K562 (cell line): ENCODE data around the gene KATNAL1. TPM values are rescaled to one million over a fixed set of nuclear protein-coding genes. Genes with fewer than 3 reads are reported as not detected.
A peak's percentile ranks its signal among the peaks of the same experiment; 100 is the strongest.

Source experiments
- FOXA1 ChIP-seq: fragments of 450-650 bp; IDR thresholded peaks from 2 replicates; pipeline ENCODE4 v1.6.1; 2016; ENCODE audit warnings: mild to moderate bottlenecking, borderline replicate concordance
- HDAC3 ChIP-seq: fragments of 450-650 bp; IDR thresholded peaks from 2 replicates; pipeline ENCODE4 v1.6.1; 2018; ENCODE audit warnings: borderline replicate concordance, mild to moderate bottlenecking, moderate library complexity; ENCODE audit not compliant: partially characterized antibody
- HEY1 ChIP-seq: fragments of 250-450 bp; sonication (Bioruptor Pico); IDR thresholded peaks from 2 replicates; pipeline ENCODE4 v1.5.0; 2020; ENCODE audit warnings: mild to moderate bottlenecking, moderate library complexity, borderline replicate concordance
- HNRNPUL1 ChIP-seq: fragments of 200-400 bp; formaldehyde crosslinking; IDR thresholded peaks from 2 replicates; pipeline ENCODE4 v1.6.1; 2017; ENCODE audit warnings: low read length
- IRF2 ChIP-seq: sonication (generic); formaldehyde crosslinking; IDR thresholded peaks from 2 replicates; pipeline ENCODE4 v1.8.1; 2022; ENCODE audit warnings: mild to moderate bottlenecking, missing genetic modification reagents
- MLX ChIP-seq, 2 experiments: fragments of 450-650 bp in 1 of 2; sonication (generic) in 1 of 2; formaldehyde crosslinking; conservative IDR thresholded peaks; 2 replicates each; pipeline versions ENCODE4 v1.4.0 to v1.8.1; 2020 to 2022; ENCODE audit warnings: mild to moderate bottlenecking in 1 of 2, missing genetic modification reagents in 1 of 2
- NCOA1 ChIP-seq: fragments of 450-650 bp; IDR thresholded peaks from 2 replicates; pipeline ENCODE4 v1.6.1; 2016; ENCODE audit warnings: low read depth
- NFATC3 ChIP-seq: fragments of 450-650 bp; IDR thresholded peaks from 2 replicates; pipeline ENCODE4 v1.6.1; 2017; ENCODE audit warnings: mild to moderate bottlenecking
- PHTF2 ChIP-seq: fragments of 250-450 bp; sonication (Bioruptor Pico); IDR thresholded peaks from 2 replicates; pipeline ENCODE4 v1.5.0; 2021; ENCODE audit warnings: mild to moderate bottlenecking
- POLR2H ChIP-seq: IDR thresholded peaks from 2 replicates; pipeline ENCODE4 v1.6.1; 2016; ENCODE audit warnings: missing genetic modification characterization, low read depth, mild to moderate bottlenecking, control low read depth, missing compliant biosample characterization, moderate library complexity
- PRPF4 ChIP-seq: fragments of 200-400 bp; formaldehyde crosslinking; IDR thresholded peaks from one replicate; pipeline ENCODE4 v1.6.1; 2017; ENCODE audit warnings: low read length, low read depth, mild to moderate bottlenecking; ENCODE audit not compliant: insufficient read depth, poor library complexity, severe bottlenecking
- SAP30 ChIP-seq: fragments of 200-600 bp; sonication (generic); IDR thresholded peaks from 2 replicates; pipeline ENCODE4 v1.6.1; 2012; ENCODE audit warnings: borderline replicate concordance, low read depth, mild to moderate bottlenecking, moderate library complexity, low read length, control low read depth, inconsistent platforms; ENCODE audit not compliant: insufficient read depth, poor library complexity, severe bottlenecking
- SIRT6 ChIP-seq: IDR thresholded peaks from one replicate; pipeline ENCODE4 v1.6.1; 2012; ENCODE audit warnings: low read depth, mild to moderate bottlenecking, control low read depth, inconsistent platforms, low read length, moderate library complexity
- SMARCE1 ChIP-seq: fragments of 450-650 bp; IDR thresholded peaks from 2 replicates; pipeline ENCODE4 v1.7.1; 2016; ENCODE audit warnings: mild to moderate bottlenecking
- TEAD2 ChIP-seq: fragments of 450-650 bp; IDR thresholded peaks from 2 replicates; pipeline ENCODE4 v1.6.1; 2016; ENCODE audit warnings: missing genetic modification characterization, control low read depth, missing compliant biosample characterization
- ZBTB7A ChIP-seq: IDR thresholded peaks from 2 replicates; pipeline ENCODE4 v1.6.1; 2011; ENCODE audit warnings: low read depth, mild to moderate bottlenecking, low read length, moderate library complexity, borderline replicate concordance; ENCODE audit not compliant: control insufficient read depth
- ZKSCAN3 ChIP-seq: fragments of 250-450 bp; sonication (Bioruptor Pico); IDR thresholded peaks from 2 replicates; pipeline ENCODE4 v1.4.0; 2020
- ZNF212 ChIP-seq: fragments of 450-650 bp; formaldehyde crosslinking; IDR thresholded peaks from 2 replicates; pipeline ENCODE4 v1.4.0; 2020; ENCODE audit warnings: mild to moderate bottlenecking
- ZNF41 ChIP-seq: fragments of 250-450 bp; sonication (Bioruptor Pico); conservative IDR thresholded peaks from 2 replicates; pipeline ENCODE4 v1.4.0; 2020; ENCODE audit warnings: mild to moderate bottlenecking
- polyA plus RNA-seq, 8 experiments: library from polyadenylated mRNA; depleted of rRNA in 4 of 8; stranded (reverse) in 5 of 8; unstranded in 3 of 8; fragments of >200 nt; fragmentation: Nextera tagmentation in 2 of 8; fragmentation: Illumina TruSeq in 1 of 8; extraction: Ambion mirVana in 2 of 8; extraction: Trizol in 1 of 8; gene quantifications; 2 replicates each; pipeline versions ENCODE4 v1.2.1 to v1.2.3, GENCODE V29; 2011 to 2014; ENCODE audit warnings: inconsistent platforms in 1 of 8, missing spikeins in 1 of 8
- total RNA-seq, 7 experiments: library from RNA; depleted of rRNA in 6 of 7; stranded (reverse); fragments of >200 nt in 6 of 7; fragmentation: Illumina TruSeq in 2 of 7; extraction: Trizol in 2 of 7; gene quantifications; 2 replicates each; pipeline versions ENCODE4 v1.2.1 to v1.2.3, GENCODE V29; 2011 to 2021; ENCODE audit warnings: low replicate concordance in 1 of 7
- TF ChIP-seq, protein P1 (sequence below): sonication (generic); formaldehyde crosslinking; IDR thresholded peaks from 2 replicates; pipeline ENCODE4 v1.8.0; 2022; ENCODE audit warnings: missing genetic modification reagents, mild to moderate bottlenecking, borderline replicate concordance
- TF ChIP-seq, protein P2 (sequence below): sonication (generic); formaldehyde crosslinking; IDR thresholded peaks from 2 replicates; pipeline ENCODE4 v1.8.0; 2023; ENCODE audit warnings: missing genetic modification reagents, mild to moderate bottlenecking, borderline replicate concordance

KATNAL1 gene
- total and polyA plus RNA-seq, 9 of the 15 experiments (the other 6 are each of a cell fraction or from before 2014, with no cell fraction given): 2.5 to 8.2 (median 5.5) TPM

- TF ChIP-seq MLX (CRISPR knock-in tag; conservative IDR thresholded peaks at IDR 0.05) (no peak), IRF2 (no peak), PRPF4 (no peak), HNRNPUL1 (no peak), HEY1 (CRISPR knock-in tag) (no peak), POLR2H (tag) (no peak), SAP30 (no peak), ZBTB7A (no peak), HDAC3 (peak; percentile 18), SIRT6 (no peak), TEAD2 (tag) (no peak), NCOA1 (no peak), FOXA1 (no peak), ZNF41 (CRISPR knock-in tag) (no peak), ZNF212 (CRISPR knock-in tag) (no peak), PHTF2 (no peak), SMARCE1 (0 out of 2 replicates have a peak, but pooled peaks have one; percentile 34), NFATC3 (no peak), ZKSCAN3 (no peak)
- TF ChIP-seq, protein P1, sequence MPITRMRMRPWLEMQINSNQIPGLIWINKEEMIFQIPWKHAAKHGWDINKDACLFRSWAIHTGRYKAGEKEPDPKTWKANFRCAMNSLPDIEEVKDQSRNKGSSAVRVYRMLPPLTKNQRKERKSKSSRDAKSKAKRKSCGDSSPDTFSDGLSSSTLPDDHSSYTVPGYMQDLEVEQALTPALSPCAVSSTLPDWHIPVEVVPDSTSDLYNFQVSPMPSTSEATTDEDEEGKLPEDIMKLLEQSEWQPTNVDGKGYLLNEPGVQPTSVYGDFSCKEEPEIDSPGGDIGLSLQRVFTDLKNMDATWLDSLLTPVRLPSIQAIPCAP (CRISPR knock-in tag): no peak
- TF ChIP-seq, protein P2, sequence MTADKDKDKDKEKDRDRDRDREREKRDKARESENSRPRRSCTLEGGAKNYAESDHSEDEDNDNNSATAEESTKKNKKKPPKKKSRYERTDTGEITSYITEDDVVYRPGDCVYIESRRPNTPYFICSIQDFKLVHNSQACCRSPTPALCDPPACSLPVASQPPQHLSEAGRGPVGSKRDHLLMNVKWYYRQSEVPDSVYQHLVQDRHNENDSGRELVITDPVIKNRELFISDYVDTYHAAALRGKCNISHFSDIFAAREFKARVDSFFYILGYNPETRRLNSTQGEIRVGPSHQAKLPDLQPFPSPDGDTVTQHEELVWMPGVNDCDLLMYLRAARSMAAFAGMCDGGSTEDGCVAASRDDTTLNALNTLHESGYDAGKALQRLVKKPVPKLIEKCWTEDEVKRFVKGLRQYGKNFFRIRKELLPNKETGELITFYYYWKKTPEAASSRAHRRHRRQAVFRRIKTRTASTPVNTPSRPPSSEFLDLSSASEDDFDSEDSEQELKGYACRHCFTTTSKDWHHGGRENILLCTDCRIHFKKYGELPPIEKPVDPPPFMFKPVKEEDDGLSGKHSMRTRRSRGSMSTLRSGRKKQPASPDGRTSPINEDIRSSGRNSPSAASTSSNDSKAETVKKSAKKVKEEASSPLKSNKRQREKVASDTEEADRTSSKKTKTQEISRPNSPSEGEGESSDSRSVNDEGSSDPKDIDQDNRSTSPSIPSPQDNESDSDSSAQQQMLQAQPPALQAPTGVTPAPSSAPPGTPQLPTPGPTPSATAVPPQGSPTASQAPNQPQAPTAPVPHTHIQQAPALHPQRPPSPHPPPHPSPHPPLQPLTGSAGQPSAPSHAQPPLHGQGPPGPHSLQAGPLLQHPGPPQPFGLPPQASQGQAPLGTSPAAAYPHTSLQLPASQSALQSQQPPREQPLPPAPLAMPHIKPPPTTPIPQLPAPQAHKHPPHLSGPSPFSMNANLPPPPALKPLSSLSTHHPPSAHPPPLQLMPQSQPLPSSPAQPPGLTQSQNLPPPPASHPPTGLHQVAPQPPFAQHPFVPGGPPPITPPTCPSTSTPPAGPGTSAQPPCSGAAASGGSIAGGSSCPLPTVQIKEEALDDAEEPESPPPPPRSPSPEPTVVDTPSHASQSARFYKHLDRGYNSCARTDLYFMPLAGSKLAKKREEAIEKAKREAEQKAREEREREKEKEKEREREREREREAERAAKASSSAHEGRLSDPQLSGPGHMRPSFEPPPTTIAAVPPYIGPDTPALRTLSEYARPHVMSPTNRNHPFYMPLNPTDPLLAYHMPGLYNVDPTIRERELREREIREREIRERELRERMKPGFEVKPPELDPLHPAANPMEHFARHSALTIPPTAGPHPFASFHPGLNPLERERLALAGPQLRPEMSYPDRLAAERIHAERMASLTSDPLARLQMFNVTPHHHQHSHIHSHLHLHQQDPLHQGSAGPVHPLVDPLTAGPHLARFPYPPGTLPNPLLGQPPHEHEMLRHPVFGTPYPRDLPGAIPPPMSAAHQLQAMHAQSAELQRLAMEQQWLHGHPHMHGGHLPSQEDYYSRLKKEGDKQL (CRISPR knock-in tag): no peak
Measured at GRCh38 chr13:30340331-30341250, 33.2 kb upstream of the KATNAL1 start (continued).
